G401.6 (cell line): Measurements from ENCODE around the gene GJA4.

Source experiments
- FAIRE-seq: peaks from 2 replicates; lab custom pipeline; 2012; peaks lifted over from hg19 to GRCh38; lab: Jason Lieb, UNC

Gene GJA4

DNA sequence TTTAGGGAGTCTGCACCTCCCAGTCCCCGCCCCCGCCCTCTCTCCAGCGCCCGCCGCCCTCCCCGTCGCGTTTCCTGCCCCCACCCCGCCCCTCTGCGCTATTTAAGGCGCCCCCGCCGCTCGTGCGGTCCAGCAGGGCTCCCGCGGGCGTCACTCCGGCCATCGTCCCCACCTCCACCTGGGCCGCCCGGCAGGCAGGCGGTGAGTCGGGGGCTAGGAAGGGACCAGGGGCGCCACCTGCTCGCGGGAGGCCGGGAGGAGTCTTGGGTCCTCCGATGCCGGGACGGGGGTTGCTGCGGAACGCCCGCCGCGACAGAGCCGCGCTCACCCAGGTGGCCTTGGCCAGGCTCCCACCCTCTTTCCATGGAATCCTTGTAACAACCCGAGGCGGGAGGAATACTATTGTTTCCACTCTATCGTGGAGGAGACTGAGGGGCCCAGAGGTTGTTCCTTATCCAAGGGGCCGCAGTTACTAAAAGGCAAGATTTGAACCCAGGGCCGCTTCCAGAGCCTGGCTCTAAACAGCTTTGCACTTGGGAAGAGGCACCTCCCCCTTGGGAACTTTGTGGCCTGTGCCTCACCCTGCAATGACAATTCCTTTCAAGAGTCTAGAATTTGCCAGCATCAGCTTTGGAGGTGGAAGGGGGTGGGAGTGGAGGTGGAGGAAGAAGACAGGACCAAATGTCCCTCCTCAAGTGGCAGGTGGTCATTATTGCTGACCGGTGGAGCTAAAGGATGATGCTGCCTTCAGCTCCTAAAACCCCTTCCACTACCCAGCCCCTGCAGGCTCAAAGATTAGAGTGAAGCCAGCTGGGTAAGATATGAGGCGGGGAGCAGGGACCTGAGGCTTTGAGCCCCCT, at the start of gene GJA4:
Gene GJA4, plus strand, starts transcription at position 132 of the 860 bp plus-strand sequence. CDS start 1,215 bp downstream, outside the sequence.
- FAIRE-seq: no peak

GRCh38 chr1:34743775-34744174, 49.0 kb upstream of the GJA4 start:
- no peak for FAIRE-seq

- no peak for FAIRE-seq
Measured at GRCh38 chr1:34744851-34745250, 47.9 kb upstream of the GJA4 start.

GRCh38 chr1:34745666-34746065, 47.1 kb upstream of the GJA4 start:
- FAIRE-seq: no peak

GRCh38 chr1:34746101-34746500, 46.7 kb upstream of the GJA4 start:
- FAIRE-seq: no peak

DNA sequence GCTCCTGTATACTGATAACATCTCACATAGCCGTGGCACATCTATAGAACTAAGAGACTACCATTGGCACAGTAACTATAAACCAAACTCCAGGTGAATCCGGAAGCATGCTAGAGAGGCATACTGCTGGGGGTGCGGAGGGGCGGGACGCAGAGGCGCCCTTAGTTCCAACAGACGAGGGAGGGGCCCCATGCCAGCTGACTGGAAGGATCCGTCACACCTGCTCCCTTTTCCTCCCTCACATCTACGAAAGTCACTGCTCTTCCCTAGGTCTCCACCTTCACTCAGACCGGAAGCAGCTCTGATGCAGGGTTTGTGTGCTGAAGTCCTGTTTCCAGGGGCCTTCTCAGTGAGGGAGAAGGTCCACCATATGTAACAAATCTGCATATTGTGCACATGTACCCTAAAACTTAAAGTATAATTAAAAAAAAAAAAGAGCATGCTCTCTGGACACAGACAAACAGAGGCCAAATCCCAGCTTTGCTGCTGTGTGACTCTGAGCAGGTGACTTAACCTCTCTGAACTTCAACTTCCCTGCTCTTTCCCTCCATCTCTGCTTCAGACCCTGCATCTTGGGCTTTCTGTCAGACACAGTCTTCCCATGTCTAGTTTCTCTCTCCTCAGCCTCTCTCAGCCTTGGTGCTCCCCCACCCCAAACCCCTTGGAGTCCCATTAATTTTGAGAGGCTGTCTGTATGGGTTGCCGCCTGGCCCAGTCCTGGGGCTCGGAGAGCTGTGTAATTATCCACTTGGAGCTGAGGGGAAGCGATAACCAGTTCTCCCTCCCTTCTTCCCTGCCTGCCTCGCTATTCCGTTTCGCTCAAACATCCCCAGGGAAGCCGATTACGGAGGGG, 45.8 kb upstream of the GJA4 start:
- no peak for FAIRE-seq

GRCh38 chr1:34747638-34747941, 45.2 kb upstream of the GJA4 start:
- FAIRE-seq: no peak

- FAIRE-seq: no peak
Measured at GRCh38 chr1:34749992-34750391, 42.8 kb upstream of the GJA4 start.

- FAIRE-seq: no peak
Measured at GRCh38 chr1:34750610-34751009, 42.2 kb upstream of the GJA4 start.

GRCh38 chr1:34753163-34753562, 39.6 kb upstream of the GJA4 start:
- no peak for FAIRE-seq

DNA sequence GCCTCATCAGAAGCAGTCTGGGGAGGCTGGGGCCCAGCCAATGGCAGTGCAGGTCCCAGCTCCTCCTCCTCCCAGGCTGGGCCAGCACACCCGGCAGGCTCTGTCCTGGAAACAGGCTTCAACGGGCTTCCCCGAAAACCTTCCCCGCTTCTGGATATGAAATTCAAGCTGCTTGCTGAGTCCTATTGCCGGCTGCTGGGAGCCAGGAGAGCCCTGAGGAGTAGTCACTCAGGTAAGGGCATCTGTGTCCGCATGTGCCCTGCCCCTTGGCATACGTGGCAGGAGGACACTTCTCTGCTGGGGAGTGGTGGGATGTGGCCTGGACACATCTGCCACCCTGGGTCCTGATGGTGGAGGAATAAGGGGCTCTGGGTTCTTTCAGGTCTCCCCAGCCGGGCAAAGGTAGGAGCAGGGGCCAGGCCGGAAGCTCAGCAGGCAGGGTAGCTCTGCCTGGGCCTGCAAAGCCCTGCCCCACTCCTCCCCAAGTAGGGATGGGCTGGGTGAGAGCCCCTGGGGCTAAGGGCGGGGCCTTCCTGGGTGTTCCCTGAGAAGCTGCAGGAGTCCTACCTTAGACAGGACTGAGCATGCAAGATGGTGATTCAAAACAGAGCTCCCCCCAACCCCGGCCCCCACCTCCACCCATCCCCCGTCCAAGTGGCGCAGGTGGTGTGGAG, 37.7 kb upstream of the GJA4 start, which contains the start of gene GJB5:
Gene GJB5, plus strand, starts transcription at position 84 of the 674 bp plus-strand sequence. CDS start 2,284 bp downstream, outside the sequence.
- no peak for FAIRE-seq

GRCh38 chr1:34755961-34756360, 36.8 kb upstream of the GJA4 start:
- no peak for FAIRE-seq

- no peak for FAIRE-seq
Measured at GRCh38 chr1:34757386-34757785, 35.4 kb upstream of the GJA4 start.

DNA sequence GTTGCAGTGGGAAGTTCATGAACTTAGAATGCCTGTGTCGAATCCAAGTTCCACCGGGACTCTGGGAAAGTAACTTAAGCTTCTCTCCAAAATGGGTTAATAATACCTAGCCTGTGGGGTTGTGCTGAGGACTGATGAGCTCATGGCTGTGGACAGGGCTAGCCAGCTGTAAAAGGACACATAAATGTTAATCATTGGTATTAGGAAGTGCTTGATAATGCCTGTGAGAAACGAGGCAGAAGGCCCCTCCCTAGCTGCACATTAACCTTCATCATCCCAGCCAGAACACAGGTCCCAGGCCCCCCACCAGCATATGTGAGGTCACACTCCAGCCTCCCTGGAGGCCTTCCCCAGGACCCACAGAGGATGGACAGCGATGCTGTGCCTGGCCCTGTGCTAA, 34.0 kb upstream of the GJA4 start:
- no peak for FAIRE-seq

DNA sequence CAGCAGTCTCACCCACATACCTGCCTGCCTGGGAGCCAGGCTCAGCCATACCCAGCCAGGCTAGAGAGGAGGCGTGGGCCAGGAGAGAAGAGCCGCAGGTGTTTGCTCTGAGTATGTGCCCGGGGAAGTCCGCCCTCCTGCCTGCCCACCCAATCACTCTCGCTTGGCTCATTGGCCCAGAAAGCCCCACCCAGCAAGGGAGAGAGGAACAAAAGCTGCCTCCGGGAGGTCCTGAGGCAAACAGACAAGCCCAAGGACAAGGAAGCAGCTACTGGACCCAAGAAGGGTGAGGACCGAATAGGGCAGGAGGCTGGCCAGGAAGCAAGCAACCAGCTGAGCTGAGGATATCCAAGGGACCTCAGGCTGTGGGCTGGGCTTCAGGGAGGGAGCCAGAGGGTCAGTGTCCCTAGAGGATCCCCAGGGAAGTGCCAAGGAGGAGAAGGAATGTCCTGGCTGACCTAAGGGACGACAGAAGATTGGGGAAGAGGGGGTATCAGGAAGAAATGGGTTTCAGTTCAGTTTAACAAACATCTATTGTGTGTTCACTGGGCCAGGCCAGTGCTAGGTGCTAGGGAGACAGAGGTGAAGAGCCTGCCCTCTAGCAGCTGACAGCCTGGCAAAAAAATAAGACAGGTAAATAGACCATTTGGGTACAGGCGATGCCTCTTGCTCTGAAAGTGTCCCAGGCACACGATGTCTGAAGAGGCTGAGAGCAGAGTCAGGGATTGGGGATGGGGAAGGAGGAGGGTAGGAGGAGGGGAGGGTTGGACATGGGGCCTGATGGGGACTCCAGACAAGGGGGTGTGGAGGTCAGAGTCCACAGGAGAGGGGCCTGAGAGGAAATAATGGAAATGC, 33.1 kb upstream of the GJA4 start, which contains the start of gene GJB4:
Gene GJB4, plus strand, starts transcription at position 238 of the 855 bp plus-strand sequence. CDS start 1,515 bp downstream, outside the sequence.
- no peak for FAIRE-seq

DNA sequence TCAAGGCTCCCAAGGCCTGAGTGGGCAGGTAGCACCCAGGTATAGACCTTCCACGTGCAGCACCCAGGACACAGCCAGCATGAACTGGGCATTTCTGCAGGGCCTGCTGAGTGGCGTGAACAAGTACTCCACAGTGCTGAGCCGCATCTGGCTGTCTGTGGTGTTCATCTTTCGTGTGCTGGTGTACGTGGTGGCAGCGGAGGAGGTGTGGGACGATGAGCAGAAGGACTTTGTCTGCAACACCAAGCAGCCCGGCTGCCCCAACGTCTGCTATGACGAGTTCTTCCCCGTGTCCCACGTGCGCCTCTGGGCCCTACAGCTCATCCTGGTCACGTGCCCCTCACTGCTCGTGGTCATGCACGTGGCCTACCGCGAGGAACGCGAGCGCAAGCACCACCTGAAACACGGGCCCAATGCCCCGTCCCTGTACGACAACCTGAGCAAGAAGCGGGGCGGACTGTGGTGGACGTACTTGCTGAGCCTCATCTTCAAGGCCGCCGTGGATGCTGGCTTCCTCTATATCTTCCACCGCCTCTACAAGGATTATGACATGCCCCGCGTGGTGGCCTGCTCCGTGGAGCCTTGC, 31.5 kb upstream of the GJA4 start:
- FAIRE-seq: no peak

DNA sequence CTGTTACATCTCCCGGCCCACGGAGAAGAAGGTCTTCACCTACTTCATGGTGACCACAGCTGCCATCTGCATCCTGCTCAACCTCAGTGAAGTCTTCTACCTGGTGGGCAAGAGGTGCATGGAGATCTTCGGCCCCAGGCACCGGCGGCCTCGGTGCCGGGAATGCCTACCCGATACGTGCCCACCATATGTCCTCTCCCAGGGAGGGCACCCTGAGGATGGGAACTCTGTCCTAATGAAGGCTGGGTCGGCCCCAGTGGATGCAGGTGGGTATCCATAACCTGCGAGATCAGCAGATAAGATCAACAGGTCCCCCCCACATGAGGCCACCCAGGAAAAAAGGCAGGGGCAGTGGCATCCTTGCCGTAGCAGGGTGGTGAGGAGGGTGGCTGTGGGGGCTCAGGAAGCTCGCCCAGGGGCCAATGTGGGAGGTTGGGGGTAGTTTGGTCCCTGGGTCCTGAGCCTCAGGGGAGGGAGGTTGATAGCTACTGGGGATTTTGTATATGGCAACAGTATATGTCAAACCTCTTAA, 31.0 kb upstream of the GJA4 start:
- FAIRE-seq: no peak

DNA sequence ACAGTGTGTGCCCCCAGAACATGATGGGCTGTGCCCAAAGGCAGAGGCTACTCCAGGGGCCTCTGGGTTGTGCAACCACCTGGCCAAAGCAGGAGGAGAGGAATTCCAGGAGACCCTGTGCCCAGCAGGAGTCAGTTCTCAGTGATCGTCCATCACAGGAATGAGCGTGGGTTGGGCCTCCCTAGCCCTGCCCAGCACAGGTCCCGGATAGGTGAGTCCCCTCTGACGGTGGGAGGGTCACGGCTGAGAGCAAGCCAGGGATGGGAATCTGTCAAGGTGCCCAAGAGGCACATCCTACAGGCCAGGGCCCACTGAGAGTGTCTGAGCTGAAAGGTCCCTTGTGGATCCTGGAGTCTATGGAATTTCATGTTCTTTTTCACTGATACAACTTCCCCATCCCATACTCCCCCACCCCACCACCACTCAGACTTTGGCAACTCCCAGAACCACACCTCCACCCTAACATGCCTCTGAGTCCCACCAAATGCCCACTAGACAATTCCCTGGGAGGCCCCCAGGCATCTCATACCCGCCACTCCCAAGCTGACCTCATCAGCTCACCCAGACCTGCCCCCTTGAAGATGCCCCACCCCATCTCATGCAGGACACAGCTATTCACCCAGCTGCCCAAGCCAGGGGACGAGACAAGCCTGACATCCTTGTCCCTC, 30.2 kb upstream of the GJA4 start:
- FAIRE-seq: no peak

GRCh38 chr1:34763142-34763781, 29.5 kb upstream of the GJA4 start:
- FAIRE-seq: no peak

GRCh38 chr1:34768856-34769255, 23.9 kb upstream of the GJA4 start:
- no peak for FAIRE-seq
